Effector memory CD8-positive, alpha-beta T cell (primary cell): ENCODE results near the gene SORBS2.

Experiments used
- ATAC-seq: fragments of 150-1000 bp; cut with Tn5 transposase; replicated peaks from 2 replicates; pipeline ENCODE4 v1.10.0; 2021; ENCODE audit warnings: mild to moderate bottlenecking, moderate library complexity
- DNase-seq, 3 experiments: peaks; one replicate each; pipeline ENCODE4 v3.0.0; 2021
- H3K27ac Mint-ChIP-seq, 2 donors: one replicate each; pipeline ENCODE4 v1.8.0; 2022; ENCODE audit warnings: mild to moderate bottlenecking in 2 of 2, mixed read lengths in 2 of 2, moderate library complexity in 2 of 2
- H3K27me3 Mint-ChIP-seq, 2 donors: one replicate each; pipeline ENCODE4 v1.8.0; 2022; ENCODE audit warnings: mixed read lengths in 2 of 2
- H3K36me3 Mint-ChIP-seq: one replicate; pipeline ENCODE4 v1.8.0; 2022; ENCODE audit warnings: mild to moderate bottlenecking, moderate library complexity, mixed read lengths; ENCODE audit not compliant: insufficient read depth
- H3K4me1 Mint-ChIP-seq, 2 donors: one replicate each; pipeline ENCODE4 v1.8.0; 2022; ENCODE audit warnings: low read depth in 2 of 2, mixed read lengths in 2 of 2
- H3K4me3 Mint-ChIP-seq, 2 donors: one replicate each; pipeline ENCODE4 v1.8.0; 2022; ENCODE audit warnings: mild to moderate bottlenecking in 2 of 2, mixed read lengths in 2 of 2, moderate library complexity in 2 of 2
- H3K9me3 Mint-ChIP-seq, 2 donors: one replicate each; pipeline ENCODE4 v1.8.0; 2022; ENCODE audit warnings: mixed read lengths in 2 of 2

SORBS2 gene

DNA sequence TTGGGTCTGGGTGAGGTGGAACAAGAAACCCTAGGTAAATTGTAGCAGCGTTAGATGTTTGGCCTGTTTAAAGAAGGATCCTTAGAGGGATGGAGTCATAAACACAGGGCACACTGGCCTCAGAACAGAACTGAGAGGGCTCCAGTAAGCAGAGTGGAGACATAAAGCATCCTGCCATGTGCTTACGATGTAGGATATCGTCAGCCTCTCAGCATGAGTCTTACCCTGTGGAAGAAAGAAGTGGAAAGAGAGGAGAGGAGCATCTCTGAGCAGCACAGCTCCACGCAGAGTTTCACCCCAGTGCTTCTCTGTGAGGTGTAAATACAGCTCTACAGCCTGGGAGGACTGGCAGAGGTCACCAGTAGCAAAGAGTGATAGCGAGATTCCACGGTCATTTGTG is 27.8 kb upstream of the SORBS2 start:
- DNase-seq (no peak), ATAC-seq (no peak)
- H3K4me3 Mint-ChIP-seq = no peak overlapping the region
- peaks cover 0 to 6% of the 10 kb centered on the region in 2 donors for H3K27me3 Mint-ChIP-seq
- no peak overlapping the region for H3K27ac Mint-ChIP-seq
- no peaks in the 10 kb centered on the region for H3K36me3 Mint-ChIP-seq
- no peaks in the 10 kb centered on the region for H3K4me1 Mint-ChIP-seq
- peaks cover 2 to 11% of the 10 kb centered on the region in 2 donors for H3K9me3 Mint-ChIP-seq

DNA sequence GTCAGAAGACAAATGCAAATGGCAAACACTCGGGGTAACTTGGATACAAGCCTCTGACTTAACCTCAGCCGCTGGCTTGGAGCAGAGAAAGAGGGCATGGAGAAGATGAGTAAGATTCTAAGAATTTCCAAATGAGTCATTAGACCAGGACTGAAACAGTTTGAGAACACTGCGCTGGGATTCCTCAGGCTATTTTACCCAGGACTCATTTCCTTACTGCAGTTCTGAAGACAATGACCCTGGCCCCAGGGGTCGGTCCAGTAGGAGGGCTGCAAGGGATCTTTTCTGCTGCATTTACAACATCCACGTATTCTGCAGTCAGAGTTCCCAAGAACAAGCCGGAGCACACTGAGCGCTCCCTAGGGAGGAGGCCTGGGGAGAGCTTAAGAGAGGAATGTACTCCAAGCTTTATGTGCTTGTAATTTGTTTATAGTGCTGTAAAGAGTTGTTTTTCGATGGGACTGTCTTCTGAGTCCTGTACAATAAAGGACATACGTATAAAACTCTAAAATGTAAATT is 27.3 kb upstream of the SORBS2 start:
- ATAC-seq = no peak
- no peaks in the 10 kb centered on the region for H3K4me1 Mint-ChIP-seq
- H3K36me3 Mint-ChIP-seq = no peaks in the 10 kb centered on the region
- H3K27me3 Mint-ChIP-seq = peaks cover 0 to 9% of the 10 kb centered on the region in 2 donors
- H3K27ac Mint-ChIP-seq = no peak overlapping the region
- no peak overlapping the region for H3K4me3 Mint-ChIP-seq
- no peak for DNase-seq
- peaks cover 0 to 6% of the 10 kb centered on the region in 2 donors for H3K9me3 Mint-ChIP-seq

DNA sequence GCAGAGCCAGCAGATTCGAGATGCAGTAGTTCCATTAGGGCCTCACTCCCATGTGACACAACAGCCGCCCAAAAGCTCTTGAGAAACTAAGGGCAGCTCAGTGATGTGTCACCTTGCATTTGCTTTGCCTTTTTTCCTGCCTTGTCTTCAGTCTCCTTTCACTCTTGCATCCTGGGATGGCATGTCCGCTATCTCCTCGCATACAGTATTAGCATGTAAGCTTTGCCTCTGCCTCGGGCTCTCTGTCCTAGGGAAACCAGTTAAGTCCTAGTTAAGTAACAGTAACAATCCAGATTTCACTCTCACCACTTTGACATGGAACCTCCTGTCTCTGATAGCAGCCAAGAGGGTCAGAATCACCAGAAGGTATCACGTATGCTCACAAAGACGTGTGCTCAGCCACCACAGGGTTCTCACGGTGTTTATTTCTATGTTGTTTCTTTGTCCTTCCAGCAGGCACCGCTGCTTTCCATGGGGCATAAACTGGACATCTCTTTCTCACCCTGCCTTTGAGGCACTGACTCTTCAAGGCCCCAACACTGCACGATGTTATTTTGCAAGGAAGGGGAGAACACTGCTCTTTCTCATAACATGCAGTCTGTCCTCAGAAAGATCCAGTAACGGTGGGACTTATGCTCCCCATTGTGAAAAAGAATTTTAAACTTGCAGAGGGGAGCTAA is 26.7 kb upstream of the SORBS2 start:
- Mint-ChIP-seq H3K4me1 (no peaks in the 10 kb centered on the region), H3K4me3 (no peak overlapping the region), H3K27ac (no peak overlapping the region), H3K36me3 (no peaks in the 10 kb centered on the region), H3K27me3 (peaks cover 0 to 9% of the 10 kb centered on the region in 2 donors), H3K9me3 (no peaks in the 10 kb centered on the region)
- DNase-seq = no peak
- no peak for ATAC-seq

DNA sequence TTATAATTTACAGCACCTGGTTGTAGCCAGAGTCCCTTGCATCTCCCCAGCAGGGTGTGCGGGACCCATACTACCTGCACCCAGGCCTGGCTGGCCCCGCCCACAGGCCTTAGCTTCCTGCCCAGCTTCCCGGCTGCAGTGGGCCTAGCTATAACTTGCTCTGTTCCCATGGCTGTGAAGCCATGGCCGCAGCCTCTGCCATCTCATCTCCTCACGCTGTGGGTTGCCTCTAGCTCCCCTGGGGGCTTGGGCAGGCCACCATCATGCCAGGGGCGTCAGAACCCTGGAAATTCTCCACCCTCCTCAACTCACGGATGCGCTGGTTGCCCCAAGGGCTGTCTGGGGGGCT is 26.1 kb upstream of the SORBS2 start:
- no peak for ATAC-seq
- Mint-ChIP-seq H3K27me3 (peaks cover 0 to 9% of the 10 kb centered on the region in 2 donors), H3K36me3 (no peaks in the 10 kb centered on the region), H3K9me3 (no peaks in the 10 kb centered on the region), H3K4me3 (no peak overlapping the region), H3K4me1 (no peaks in the 10 kb centered on the region), H3K27ac (no peak overlapping the region)
- DNase-seq = no peak

DNA sequence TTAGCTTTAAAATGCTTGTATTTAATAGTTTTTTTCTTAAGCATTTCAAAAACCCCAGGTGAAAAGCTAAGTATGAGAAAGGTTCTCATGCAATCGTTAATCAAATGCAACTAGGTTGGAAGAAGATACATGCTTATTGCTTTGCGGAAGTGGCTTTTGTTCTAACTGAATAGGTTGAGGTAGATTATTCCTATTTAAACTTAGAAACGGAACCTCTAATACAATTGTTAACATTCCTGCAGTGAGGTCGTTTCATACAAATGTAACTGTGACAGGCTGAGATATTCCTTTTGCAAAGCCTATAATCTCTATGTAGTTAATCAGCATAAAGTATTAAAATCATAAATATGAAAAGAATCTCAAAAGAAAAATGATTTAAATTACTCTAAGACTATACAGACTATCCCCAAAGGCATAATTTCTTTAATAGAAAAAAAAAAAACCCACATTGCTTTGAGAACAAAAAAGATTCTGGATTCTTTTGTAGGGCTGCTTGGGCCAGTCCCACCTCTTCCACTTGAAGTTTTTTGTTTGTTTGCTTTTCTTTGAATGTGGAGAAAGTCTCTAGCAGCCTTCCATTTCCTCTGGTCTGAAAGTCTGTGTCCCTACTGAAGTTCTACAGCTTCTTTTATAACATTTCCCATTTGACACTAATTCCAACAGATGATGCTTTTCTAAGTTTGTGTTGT is 25.6 kb upstream of the SORBS2 start:
- Mint-ChIP-seq H3K27me3 (peaks cover 0 to 9% of the 10 kb centered on the region in 2 donors), H3K4me1 (no peaks in the 10 kb centered on the region), H3K36me3 (no peaks in the 10 kb centered on the region), H3K4me3 (no peak overlapping the region), H3K27ac (no peak overlapping the region), H3K9me3 (no peaks in the 10 kb centered on the region)
- no peak for DNase-seq
- ATAC-seq = no peak

DNA sequence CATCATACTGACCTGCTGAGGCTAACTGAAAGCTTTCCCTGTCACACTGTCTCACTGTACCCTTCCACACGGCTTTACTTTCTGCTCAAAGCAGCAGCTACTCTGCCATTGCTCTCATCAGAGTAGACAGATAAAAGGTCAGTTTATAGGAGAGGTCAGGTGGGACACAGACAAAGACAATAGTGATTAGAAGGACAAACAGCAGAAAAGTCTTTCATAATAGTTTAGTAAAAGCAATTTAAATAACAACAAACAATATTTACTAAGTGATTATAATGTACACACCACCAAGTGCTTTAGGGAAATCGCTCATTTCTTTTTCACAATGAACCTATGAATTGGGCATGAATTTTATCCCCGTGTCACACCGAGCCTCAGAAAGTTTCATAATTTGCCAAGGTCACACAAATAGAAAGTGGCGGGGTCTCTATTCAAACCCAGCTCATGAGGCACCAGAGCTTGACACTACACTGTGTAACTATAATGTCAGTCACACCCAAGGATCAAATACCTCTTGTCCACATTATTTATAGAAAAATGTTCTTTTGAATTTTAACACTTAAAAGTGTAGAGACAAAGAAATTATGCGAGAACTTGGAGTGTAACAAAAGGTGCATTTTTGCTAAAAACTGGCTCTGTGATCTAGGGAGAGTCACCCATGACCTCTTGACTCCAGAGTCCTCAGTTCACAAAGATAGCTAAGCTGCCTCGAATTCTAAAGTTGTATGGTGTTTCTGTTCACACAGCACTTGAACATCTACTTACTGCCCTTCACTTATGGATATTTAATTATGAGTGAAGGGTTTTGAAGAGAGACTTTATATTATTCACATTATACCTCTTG is 24.5 kb upstream of the SORBS2 start:
- no peak for ATAC-seq
- Mint-ChIP-seq H3K9me3 (no peaks in the 10 kb centered on the region), H3K4me3 (no peak overlapping the region), H3K4me1 (no peaks in the 10 kb centered on the region), H3K36me3 (no peaks in the 10 kb centered on the region), H3K27me3 (peaks cover 0 to 9% of the 10 kb centered on the region in 2 donors), H3K27ac (no peak overlapping the region)
- no peak for DNase-seq

DNA sequence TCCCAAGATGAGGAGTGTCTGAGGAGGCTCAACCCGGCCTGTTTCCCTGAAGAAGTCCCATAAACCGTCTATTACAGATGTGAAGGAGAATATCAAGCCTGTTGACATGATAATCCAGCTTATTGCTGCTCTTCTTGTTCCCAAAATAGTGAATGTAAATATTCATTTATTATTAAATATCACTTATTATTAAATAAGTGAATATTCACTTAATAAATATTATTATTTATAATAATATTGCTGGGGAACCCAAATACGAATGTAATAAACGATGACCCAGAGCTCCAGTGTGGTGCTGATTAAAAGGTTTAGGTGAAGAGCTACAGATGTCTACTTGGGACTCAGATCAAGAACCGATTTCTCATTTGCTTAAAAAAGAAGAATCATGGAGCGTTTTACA is 23.8 kb upstream of the SORBS2 start:
- no peaks in the 10 kb centered on the region for H3K9me3 Mint-ChIP-seq
- no peak overlapping the region for H3K4me3 Mint-ChIP-seq
- no peak for ATAC-seq
- peaks cover 0 to 9% of the 10 kb centered on the region in 2 donors for H3K27me3 Mint-ChIP-seq
- no peak for DNase-seq
- H3K36me3 Mint-ChIP-seq = no peaks in the 10 kb centered on the region
- H3K27ac Mint-ChIP-seq = no peak overlapping the region
- no peaks in the 10 kb centered on the region for H3K4me1 Mint-ChIP-seq

DNA sequence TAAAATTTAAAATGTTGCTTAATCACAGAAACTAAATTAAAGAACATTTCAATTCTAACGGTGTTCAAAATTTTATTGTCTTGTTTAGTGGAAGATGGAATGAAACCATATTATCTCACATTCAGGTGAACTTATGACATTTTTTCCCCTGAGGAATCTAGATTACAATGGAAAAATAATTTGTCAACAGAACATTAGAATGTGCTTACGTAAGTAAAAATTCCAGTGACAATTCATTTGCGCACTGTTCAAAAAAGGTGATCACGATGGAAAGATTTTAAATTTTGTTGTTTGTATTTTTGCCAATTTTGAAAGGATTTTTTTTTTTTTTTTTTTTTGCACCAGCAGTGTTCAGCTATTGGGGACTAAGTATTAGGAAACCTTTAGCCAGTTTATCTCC is 23.3 kb upstream of the SORBS2 start:
- DNase-seq (no peak), ATAC-seq (no peak)
- no peaks in the 10 kb centered on the region for H3K4me1 Mint-ChIP-seq
- H3K36me3 Mint-ChIP-seq = no peaks in the 10 kb centered on the region
- H3K27me3 Mint-ChIP-seq = peaks cover 0 to 9% of the 10 kb centered on the region in 2 donors
- H3K4me3 Mint-ChIP-seq = no peak overlapping the region
- H3K27ac Mint-ChIP-seq = no peak overlapping the region
- no peaks in the 10 kb centered on the region for H3K9me3 Mint-ChIP-seq

DNA sequence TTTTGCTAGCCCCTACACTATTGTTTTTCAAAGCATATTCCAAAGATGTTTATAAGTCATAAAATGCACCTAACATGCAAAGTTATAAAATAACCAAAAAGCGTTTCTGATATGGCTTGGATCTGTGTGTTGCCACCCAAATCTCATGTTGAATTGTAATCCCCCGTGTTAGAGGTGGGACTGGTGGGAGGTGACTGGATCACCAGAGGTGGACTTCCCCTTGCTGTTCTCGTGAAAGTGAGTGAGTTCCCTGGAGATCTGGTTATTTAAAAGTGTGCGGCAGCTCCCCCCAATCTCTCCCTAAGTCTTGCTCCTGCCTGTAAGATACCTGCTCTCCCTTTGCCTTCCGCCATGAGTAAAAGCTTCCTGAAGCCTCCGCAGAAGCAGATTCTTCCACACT is 22.8 kb upstream of the SORBS2 start:
- Mint-ChIP-seq H3K36me3 (no peaks in the 10 kb centered on the region), H3K9me3 (no peaks in the 10 kb centered on the region), H3K27ac (no peak overlapping the region), H3K4me1 (no peaks in the 10 kb centered on the region), H3K4me3 (no peak overlapping the region), H3K27me3 (peaks cover 0 to 9% of the 10 kb centered on the region in 2 donors)
- ATAC-seq (no peak), DNase-seq (no peak)

DNA sequence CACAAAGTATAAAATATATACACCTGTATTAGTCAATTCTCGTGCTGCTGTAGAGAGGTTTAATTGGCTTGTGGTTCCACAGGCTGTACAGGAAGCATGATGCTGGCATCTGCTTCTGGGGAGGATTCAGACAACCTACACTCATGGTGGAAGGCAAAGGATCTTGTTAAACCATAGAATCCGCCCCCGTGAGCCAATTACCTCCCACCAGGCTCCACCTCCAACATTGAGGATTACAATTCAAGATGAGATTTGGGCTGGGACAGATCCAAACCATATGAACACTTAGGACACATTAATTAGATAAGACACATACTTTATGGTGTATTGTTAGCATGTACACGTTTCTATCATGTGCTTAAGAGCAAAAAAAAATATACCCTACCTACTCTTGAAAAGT is 22.1 kb upstream of the SORBS2 start:
- no peaks in the 10 kb centered on the region for H3K36me3 Mint-ChIP-seq
- ATAC-seq (no peak), DNase-seq (no peak)
- no peak overlapping the region for H3K4me3 Mint-ChIP-seq
- no peaks in the 10 kb centered on the region for H3K4me1 Mint-ChIP-seq
- H3K27ac Mint-ChIP-seq = no peak overlapping the region
- H3K27me3 Mint-ChIP-seq = peaks cover 0 to 13% of the 10 kb centered on the region in 2 donors
- no peaks in the 10 kb centered on the region for H3K9me3 Mint-ChIP-seq

DNA sequence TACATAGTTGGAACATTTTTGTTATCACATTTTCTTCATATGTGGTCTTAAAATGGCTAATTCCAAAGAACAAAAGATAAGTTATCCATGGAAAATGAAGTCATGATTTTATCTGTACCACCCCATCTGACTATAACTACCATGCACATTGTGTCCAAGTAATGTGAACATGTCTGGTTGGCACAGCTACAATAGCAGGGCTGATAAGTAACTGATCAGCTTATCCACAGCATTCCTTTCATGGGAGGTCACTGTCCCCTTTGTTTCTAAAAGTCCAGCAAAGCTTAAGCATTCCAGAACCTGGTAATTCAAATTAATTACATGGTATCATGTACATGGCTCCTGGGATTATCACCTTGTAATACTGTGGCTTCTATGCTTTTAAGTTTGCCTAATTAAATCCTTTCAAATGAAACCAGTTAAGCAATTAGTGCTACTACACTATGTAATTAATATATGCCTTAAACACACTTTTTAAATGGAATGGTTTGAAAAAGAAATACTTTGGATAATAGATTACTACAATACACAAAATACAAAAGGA is 21.1 kb upstream of the SORBS2 start:
- H3K27me3 Mint-ChIP-seq = peaks cover 0 to 14% of the 10 kb centered on the region in 2 donors
- H3K4me3 Mint-ChIP-seq = no peak overlapping the region
- H3K9me3 Mint-ChIP-seq = no peaks in the 10 kb centered on the region
- DNase-seq (no peak), ATAC-seq (no peak)
- H3K27ac Mint-ChIP-seq = no peak overlapping the region
- H3K36me3 Mint-ChIP-seq = no peaks in the 10 kb centered on the region
- H3K4me1 Mint-ChIP-seq = no peaks in the 10 kb centered on the region

DNA sequence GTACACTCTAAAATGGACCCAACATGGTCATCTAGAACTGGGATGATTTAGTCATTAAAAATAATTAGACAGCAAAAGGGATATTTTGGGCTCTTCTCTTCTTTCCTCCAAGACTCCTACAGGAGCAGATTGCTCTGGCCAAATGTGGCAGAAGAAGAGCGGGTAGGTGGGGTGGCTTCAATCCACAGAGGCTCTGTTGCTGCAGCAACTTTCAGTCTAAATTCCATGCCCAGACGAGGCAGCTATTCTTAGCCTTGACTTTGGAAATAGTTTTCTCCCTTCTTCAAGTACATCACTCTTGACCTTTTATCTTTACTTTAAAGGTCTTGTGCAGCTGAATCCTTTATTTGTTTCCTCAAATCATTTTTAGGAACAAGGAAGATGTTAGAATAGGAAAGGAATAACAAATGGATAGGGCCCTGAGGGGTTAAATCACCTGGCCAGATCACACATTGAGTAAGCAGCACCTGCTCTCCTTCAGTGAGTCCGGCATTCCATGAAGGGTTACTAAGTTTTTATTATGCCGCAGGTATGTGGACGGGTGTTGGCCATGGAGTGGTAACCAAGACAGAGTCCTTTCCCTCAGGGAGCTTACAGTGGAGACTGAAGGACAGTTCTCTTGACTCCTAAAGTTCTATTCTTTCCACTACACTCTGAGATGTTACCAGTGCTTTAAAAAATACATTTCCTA is 19.3 kb upstream of the SORBS2 start:
- Mint-ChIP-seq H3K4me1 (no peaks in the 10 kb centered on the region), H3K36me3 (no peaks in the 10 kb centered on the region), H3K4me3 (no peak overlapping the region), H3K27ac (no peak overlapping the region), H3K9me3 (no peaks in the 10 kb centered on the region), H3K27me3 (peaks cover 0 to 14% of the 10 kb centered on the region in 2 donors)
- no peak for DNase-seq
- ATAC-seq = no peak
